A172 (cell line): Measurements from ENCODE around the gene ITPR1. TPM values are rescaled to one million over a fixed set of nuclear protein-coding genes. Genes with fewer than 3 reads are reported as not detected.
"Not testable (repeated sequence)": the region's sequence is repeated elsewhere in the genome, so short reads cannot be mapped to it uniquely, and the experiment has no call there.

Experiments
- DNase-seq: peaks from one replicate; pipeline ENCODE4 v3.0.0-alpha.2; 2015; ENCODE audit warnings: low spot score
- total RNA-seq: library from RNA; depleted of rRNA; stranded (reverse); fragments of >200 nt; shearing (Covaris generic); gene quantifications from 2 replicates; pipeline ENCODE4 v1.2.3, GENCODE V29; 2014

ITPR1 gene
- total RNA-seq, 1 experiment from 2014 or later = 7.6 TPM

- no peak for DNase-seq
These were observed 263.9 kb downstream of the ITPR1 start for GRCh38 chr3:4756855-4757574.

DNA sequence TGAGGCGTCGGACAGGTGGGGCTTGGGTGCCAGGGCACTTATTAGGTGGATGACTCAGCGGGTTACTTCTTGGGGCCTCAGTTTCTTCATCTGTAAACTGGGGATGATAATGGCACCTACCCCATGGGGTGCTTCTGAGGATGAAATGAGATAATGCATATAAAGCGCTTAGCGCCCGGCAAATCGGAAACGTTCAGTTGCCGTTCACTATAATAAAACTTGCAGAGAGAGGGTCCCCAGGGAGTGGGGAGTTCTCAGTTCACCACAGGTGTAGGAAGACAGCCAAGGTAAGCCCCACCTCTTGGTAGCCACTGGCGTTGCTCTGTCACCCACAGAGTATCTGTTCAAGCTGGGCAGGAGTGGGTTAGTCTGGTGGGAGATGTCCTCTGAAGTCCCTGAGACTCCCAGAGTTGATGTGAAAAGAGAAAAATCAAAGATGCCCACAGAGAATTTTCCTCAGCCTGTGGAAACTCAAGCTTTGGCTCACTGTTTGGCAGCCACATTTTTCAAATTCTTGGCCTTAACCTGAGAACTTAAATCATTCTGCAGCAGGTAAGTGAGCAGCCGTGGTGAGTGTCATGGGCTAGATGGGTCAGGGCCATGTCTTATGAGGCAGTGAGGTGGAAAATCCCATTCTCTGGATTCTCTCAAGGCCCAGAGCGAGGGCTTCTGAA lies 264.6 kb downstream of the ITPR1 start:
- DNase-seq = no peak

DNA sequence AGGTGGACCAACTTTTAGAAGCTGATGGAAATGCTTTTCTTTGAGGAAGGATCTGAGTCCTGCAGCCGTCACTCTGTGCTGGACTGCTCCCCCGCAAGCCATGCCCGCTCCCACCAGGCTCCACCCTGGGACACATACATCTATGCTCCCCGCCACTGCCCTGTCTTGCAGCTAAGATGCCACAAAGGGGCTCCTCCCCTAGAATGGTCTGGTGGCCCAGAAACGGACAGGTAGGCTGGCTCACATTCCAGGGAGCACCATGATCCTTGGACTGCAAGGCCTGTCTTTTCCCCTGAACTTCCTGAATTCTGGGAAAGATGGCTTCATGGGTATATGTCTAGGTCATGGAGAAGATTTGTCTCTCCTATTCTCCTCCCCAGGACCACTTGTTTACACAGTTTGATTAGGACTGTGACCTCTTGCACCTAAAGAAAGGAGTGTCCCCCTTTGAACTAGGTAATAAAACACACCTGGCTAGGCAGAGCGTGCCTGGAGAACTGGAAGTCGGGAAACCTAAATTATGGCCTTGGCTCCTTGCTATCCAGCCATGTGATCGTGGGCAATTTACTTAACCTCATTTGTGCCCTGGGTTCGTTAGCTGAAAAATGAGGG lies 265.2 kb downstream of the ITPR1 start:
- DNase-seq = no peak

DNA sequence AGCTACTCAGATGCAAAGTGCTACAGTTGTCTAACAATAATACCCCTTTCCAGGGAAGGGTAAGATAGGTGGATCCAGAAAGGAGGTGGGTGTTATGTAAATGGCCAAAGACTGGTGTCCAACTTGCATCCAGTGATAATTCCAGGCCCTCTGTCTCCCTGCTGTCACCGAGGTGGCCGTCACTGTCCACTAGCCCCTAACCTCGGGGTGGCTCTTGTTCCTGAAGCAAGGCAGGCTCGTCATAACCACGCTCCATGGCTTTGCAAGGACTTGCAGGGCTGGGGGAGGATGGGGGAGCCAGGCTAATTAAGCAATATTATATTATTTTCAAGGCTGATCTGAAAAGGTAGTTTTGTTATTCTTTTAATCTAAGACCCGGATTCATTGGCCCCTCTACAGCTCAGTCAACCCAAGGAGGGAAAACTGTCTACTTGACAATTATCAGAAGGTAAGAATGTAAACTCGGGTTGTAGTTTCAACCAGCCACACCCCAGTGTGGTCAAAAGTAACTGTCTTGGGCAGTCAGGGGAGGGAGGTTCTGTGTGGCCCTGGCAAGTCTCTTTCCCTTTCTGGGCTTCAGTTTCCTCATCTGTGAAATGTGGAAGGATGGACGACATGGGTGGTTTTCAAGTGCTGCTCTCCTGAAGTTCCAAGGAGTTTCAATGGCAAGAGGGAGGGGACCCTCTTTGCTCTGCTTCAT lies 266.0 kb downstream of the ITPR1 start:
- no peak for DNase-seq

DNA sequence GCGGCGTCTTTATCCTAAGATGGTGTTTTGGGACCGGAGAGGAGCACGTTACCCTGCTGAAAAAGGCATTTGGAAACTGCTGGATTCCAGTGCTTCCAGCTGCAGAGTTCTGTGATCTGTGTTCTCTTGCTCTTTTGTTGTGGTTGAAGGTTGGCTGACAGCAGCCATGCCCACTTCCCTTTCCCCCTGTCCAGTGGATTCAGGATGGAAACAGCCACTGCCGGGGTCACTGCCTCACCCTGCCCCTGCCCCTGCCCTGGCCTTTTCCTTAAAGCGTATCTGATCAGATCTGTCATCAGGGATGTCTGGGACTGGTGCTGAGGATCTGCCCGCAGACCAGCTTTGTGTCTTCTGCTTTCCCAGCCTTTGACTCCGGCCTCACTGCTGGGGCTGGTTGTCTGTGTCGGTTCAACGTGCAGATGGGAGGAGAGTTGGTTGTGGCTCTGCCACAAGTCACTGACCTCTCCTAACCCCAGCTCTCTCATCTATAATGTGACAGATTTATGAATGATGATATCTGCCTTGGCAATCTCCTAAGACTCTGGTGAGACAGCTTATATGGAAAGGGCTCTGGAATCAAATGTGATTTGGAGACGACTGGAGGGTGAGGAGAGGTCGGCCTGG lies 266.7 kb downstream of the ITPR1 start:
- peak; percentile 46 for DNase-seq

GRCh38 chr3:4761759-4762158 lies 268.6 kb downstream of the ITPR1 start:
- no peak for DNase-seq

GRCh38 chr3:4762481-4763230 lies 269.5 kb downstream of the ITPR1 start:
- not testable (repeated sequence) for DNase-seq

GRCh38 chr3:4763604-4764247 lies 270.6 kb downstream of the ITPR1 start:
- DNase-seq = no peak

DNA sequence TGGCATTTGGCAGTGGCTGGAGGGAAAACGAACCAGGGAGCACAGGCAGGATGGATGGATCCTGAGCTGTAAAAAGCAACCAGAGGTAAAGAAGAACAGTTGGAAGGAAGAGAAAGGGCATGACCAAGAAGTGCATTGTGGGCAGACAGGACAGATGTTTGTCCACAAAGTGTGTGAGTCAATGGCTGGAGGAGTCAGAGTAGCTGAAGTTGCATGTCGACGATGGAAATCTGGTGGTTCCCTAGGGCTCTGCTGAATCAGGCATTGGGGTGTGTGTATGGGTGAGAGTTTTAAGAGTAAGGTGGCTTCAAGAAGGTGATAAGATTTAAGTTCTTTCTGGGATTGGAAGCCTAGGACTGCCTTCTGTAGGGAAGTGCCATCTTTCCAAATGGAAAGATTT lies 272.1 kb downstream of the ITPR1 start:
- no peak for DNase-seq

DNA sequence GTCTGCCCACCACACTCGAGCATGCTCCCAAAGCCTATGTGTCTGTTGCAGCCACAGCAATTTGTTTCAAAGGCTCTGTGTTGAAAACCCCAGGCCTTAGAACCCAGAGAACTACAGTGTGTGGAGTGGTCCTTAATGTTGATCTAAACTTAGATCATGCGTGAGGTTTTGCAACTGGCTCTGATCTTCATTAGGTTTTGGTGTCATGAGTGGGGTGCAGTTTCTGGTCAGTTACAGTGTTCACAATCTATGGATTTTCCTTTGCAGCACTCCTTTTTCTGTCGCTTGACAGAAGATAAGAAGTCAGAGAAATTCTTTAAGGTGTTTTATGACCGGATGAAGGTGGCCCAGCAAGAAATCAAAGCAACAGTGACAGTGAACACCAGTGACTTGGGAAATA lies 273.1 kb downstream of the ITPR1 start:
- no peak for DNase-seq

DNA sequence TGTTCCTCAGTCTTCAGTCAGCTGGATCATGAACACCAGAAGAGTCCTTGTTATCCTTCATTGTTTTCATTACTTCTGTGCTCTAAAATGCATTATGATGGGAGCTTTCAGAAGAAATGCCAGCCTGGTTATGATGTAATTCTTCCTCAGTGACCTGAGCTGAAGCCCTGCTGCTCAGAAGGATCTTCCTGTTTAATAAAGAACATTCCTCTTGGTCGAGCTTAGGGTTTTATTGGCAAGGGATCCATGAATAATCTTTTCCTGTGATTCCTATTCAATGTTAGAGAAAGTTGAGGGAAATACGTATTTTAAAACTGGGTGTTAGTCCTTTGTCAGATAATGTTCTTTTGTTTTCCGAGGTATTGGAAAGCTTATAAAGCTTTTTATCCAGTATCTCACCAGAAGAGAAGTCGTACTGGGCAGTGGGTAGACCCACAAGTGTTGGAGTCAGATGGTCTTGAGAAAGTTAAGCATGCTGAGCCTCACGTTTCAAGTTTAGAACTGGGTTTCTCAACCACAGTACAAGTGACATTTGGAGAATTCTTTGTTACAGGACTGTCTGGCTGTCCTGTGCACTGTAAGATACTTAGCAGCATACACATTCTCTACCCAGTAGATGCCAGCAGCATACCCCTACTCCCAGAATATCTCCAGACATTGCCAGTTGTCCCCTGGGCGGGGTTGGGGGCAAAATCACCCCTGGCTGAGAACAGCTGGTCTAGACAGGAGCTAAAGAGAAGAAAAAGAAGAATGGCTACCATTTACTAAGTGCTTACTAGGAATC lies 273.8 kb downstream of the ITPR1 start:
- DNase-seq = no peak

DNA sequence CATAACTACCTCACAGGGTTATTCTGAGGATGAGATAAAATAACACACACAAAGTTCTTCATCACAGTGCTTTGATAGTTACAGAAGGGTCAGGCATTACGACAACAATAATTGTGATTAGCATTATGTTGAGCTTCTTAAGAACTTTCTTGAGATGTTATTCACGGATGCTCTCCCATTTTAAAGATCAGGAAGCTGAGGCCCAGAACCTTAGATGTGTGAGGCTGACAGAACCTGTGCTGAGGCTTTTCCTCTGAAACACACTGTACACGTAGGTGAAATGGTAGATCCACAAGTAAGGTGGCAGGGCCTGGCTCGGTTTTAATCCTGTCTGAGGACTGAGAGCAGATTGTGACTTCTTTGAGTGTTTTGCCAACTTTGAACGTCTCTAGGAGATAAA lies 274.9 kb downstream of the ITPR1 start:
- no peak for DNase-seq

- no peak for DNase-seq
These were observed 275.4 kb downstream of the ITPR1 start for GRCh38 chr3:4768521-4768920.

- no peak for DNase-seq
These were observed 277.4 kb downstream of the ITPR1 start for GRCh38 chr3:4770561-4770960.

- no peak for DNase-seq
These were observed 278.1 kb downstream of the ITPR1 start for GRCh38 chr3:4771243-4771642.

GRCh38 chr3:4772171-4772804 lies 279.1 kb downstream of the ITPR1 start:
- DNase-seq = peak; percentile 50

GRCh38 chr3:4772858-4773257 lies 279.7 kb downstream of the ITPR1 start:
- DNase-seq = no peak

- DNase-seq = no peak
These were observed 280.4 kb downstream of the ITPR1 start for GRCh38 chr3:4773583-4773982.

GRCh38 chr3:4774531-4774930 lies 281.4 kb downstream of the ITPR1 start:
- DNase-seq = no peak
